PC-9 (cell line): ENCODE results near the gene ST7. TPM values are rescaled to one million over a fixed set of nuclear protein-coding genes. Genes with fewer than 3 reads are reported as not detected.

Experiments used
- BruUV-seq: library from RNA; stranded (reverse); fragments of 400-500 nt; replicated peaks from 2 replicates; lab custom pipeline; 2021; lab: Mats Ljungman, UMichigan
- CTCF ChIA-PET: fragments of 300-600 bp; sonication (Branson Sonifier 250); formaldehyde crosslinking; loops from one replicate; lab custom pipeline; 2022; ENCODE audit warnings: antibody characterized with exemption; lab: Charles Lee
- POLR2A ChIA-PET: fragments of 300-600 bp; sonication (Branson Sonifier 250); formaldehyde crosslinking; loops from one replicate; lab custom pipeline; 2022; ENCODE audit warnings: antibody characterized with exemption; ENCODE audit not compliant: unreplicated experiment; lab: Charles Lee
- DNase-seq, 2 experiments: peaks; one replicate each; pipeline versions ENCODE4 v3.0.0 to v3.0.0-alpha.2; 2015 to 2022; ENCODE audit warnings: mixed read lengths in 1 of 2
- H2AFZ ChIP-seq: fragments of 200-600 bp; sonication (generic); 2 replicates; pipeline ENCODE4 v1.8.1; 2017; ENCODE audit warnings: antibody characterized with exemption
- H3F3A ChIP-seq: fragments of 200-600 bp; sonication (generic); 2 replicates; pipeline ENCODE4 v1.8.1; 2017; ENCODE audit warnings: antibody characterized with exemption, mild to moderate bottlenecking, low read depth; ENCODE audit not compliant: insufficient read depth
- H3K27ac ChIP-seq: fragments of 200-600 bp; sonication (generic); 2 replicates; pipeline ENCODE4 v1.6.1; 2016; ENCODE audit warnings: mixed run types
- H3K27me3 ChIP-seq: fragments of 200-600 bp; sonication (generic); 2 replicates; pipeline ENCODE4 v1.6.1; 2016; ENCODE audit warnings: low read depth, mixed run types; ENCODE audit not compliant: insufficient read depth
- H3K36me3 ChIP-seq: fragments of 200-600 bp; sonication (generic); 2 replicates; pipeline ENCODE4 v1.6.1; 2016; ENCODE audit warnings: low read depth, mixed run types
- H3K4me1 ChIP-seq: fragments of 200-600 bp; sonication (generic); replicated peaks from 2 replicates; pipeline ENCODE4 v1.6.1; 2016; ENCODE audit warnings: mixed run types; ENCODE audit not compliant: insufficient read depth
- H3K4me2 ChIP-seq: fragments of 200-600 bp; sonication (generic); 2 replicates; pipeline ENCODE4 v1.6.1; 2017; ENCODE audit warnings: mixed run types
- H3K4me3 ChIP-seq: fragments of 200-600 bp; sonication (generic); 2 replicates; pipeline ENCODE4 v1.6.1; 2016; ENCODE audit warnings: mixed run types
- H3K79me2 ChIP-seq: fragments of 200-600 bp; sonication (generic); 2 replicates; pipeline ENCODE4 v1.6.1; 2017; ENCODE audit warnings: low read depth, mixed run types
- H3K9me2 ChIP-seq: fragments of 200-600 bp; sonication (generic); 2 replicates; pipeline ENCODE4 v1.8.1; 2017; ENCODE audit warnings: mild to moderate bottlenecking; ENCODE audit not compliant: insufficient read depth
- H3K9me3 ChIP-seq: fragments of 200-600 bp; sonication (generic); 2 replicates; pipeline ENCODE4 v1.8.1; 2016; ENCODE audit warnings: low read depth; ENCODE audit not compliant: insufficient read depth
- H4K20me1 ChIP-seq: fragments of 200-600 bp; sonication (generic); 2 replicates; pipeline ENCODE4 v1.8.1; 2017; ENCODE audit not compliant: insufficient read depth
- EZH2 ChIP-seq: fragments of 200-600 bp; sonication (generic); IDR thresholded peaks from 2 replicates; pipeline ENCODE4 v1.8.0; 2017; ENCODE audit warnings: antibody characterized with exemption, low read depth
- intact Hi-C: fragments of 100-400 bp; cut with micrococcal nuclease; formaldehyde crosslinking; loops from one replicate; pipeline ENCODE4 v1.10.0; 2022; ENCODE audit not compliant: unreplicated experiment
- total RNA-seq: library from RNA; stranded (reverse); gene quantifications from 2 replicates; pipeline ENCODE4 v1.2.3, GENCODE V29; 2021
- TF ChIP-seq, protein P1 (sequence below): fragments of 200-600 bp; sonication (generic); conservative IDR thresholded peaks from 2 replicates; pipeline ENCODE4 v1.6.1; 2017; ENCODE audit warnings: mixed run types, antibody characterized with exemption, mild to moderate bottlenecking, moderate library complexity

The ST7 gene
- total RNA-seq, 1 experiment from 2014 or later: 25.8 TPM

DNA sequence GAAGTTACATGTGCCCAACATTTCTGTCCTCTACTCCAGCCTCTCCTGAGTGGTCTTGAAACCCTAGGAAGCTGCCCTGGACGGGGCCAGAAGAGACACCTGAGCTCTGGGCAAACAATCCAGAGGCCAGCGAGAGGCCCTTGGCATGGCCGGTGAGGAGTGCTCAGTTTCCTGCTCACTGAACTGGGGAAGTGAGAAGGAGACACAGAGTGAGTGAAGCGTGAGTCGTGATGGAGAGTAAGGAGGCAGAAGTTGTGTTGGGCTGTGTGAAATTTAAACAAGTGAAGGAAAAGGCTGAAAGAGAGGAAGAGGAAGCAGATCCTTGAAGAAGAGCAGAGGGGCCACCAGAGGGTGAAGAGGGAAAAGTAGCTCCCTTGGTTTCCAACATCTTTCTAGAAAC lies 296.4 kb downstream of the ST7 start:
- Histone ChIP-seq H3K4me3 (no peak overlapping the region), H3K79me2 (no peaks in the 10 kb centered on the region), H4K20me1 (no peaks in the 10 kb centered on the region), H2AFZ (no peak overlapping the region), H3K4me1 (no peaks in the 10 kb centered on the region), H3K27ac (no peak overlapping the region), H3K27me3 (no peaks in the 10 kb centered on the region), H3F3A (no peaks in the 10 kb centered on the region), H3K9me3 (no peaks in the 10 kb centered on the region), H3K36me3 (no peaks in the 10 kb centered on the region), H3K9me2 (peaks cover 4% of the 10 kb centered on the region; the same call in 1 of the 2 replicates), H3K4me2 (no peak overlapping the region)
- intact Hi-C loops: no loop called here
- BruUV-seq: no TSS peak
- no peak for TF ChIP-seq EZH2
- TF ChIP-seq, protein P1, sequence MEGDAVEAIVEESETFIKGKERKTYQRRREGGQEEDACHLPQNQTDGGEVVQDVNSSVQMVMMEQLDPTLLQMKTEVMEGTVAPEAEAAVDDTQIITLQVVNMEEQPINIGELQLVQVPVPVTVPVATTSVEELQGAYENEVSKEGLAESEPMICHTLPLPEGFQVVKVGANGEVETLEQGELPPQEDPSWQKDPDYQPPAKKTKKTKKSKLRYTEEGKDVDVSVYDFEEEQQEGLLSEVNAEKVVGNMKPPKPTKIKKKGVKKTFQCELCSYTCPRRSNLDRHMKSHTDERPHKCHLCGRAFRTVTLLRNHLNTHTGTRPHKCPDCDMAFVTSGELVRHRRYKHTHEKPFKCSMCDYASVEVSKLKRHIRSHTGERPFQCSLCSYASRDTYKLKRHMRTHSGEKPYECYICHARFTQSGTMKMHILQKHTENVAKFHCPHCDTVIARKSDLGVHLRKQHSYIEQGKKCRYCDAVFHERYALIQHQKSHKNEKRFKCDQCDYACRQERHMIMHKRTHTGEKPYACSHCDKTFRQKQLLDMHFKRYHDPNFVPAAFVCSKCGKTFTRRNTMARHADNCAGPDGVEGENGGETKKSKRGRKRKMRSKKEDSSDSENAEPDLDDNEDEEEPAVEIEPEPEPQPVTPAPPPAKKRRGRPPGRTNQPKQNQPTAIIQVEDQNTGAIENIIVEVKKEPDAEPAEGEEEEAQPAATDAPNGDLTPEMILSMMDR: no peak
- POLR2A ChIA-PET: no interaction called here
- CTCF ChIA-PET: no interaction called here
- no peak for DNase-seq

DNA sequence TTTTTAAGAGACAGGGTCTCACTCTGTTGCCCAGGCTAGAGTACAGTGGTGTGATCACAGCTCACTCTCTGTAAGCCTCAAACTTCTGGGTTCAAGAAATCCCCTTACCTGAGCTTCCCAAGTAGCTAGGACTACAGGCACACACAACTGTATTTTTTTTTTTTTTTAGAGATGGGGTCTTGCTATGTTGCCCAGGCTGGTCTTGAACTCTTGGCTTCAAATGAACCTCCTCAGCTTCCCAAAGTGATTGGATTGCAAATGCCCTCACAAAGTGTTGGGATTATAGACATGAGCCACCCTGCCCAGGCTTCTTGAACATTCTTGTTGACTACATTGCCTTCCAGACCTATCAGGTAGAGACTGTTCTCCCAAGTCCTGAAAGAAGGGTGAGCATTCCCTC lies 296.9 kb downstream of the ST7 start:
- Histone ChIP-seq H2AFZ (no peak overlapping the region), H3K27me3 (no peaks in the 10 kb centered on the region), H3K27ac (no peak overlapping the region), H3K9me3 (no peaks in the 10 kb centered on the region), H3K4me2 (no peak overlapping the region), H3K4me3 (no peak overlapping the region), H3K79me2 (no peaks in the 10 kb centered on the region), H3F3A (no peaks in the 10 kb centered on the region), H3K4me1 (no peaks in the 10 kb centered on the region), H3K9me2 (peaks cover 4% of the 10 kb centered on the region; the same call in 1 of the 2 replicates), H4K20me1 (no peaks in the 10 kb centered on the region), H3K36me3 (no peaks in the 10 kb centered on the region)
- BruUV-seq: no TSS peak
- POLR2A ChIA-PET: no interaction called here
- CTCF ChIA-PET: no interaction called here
- TF ChIP-seq, protein P1: no peak
- no peak for TF ChIP-seq EZH2
- intact Hi-C loops: no loop called here
- DNase-seq: no peak

DNA sequence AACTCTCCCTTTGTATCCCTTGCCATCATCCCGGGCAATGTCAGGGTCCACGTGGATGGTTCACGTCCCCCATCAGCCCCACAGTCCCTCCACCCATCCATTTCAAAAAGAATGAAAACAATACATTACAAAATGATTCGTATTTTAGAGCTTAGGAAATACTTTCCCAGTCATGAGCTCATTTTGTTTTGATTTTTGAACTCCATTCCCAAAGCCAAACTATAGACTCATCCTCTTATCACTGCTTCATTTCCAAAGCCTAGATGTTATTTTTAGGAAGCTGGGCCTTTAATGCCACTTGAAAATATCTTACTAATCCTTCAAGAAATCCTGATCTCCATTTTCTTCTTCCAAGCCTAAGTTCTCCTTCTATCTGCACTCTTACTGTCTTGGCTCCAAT lies 297.5 kb downstream of the ST7 start:
- Histone ChIP-seq H3K9me3 (no peaks in the 10 kb centered on the region), H2AFZ (no peak overlapping the region), H3K4me1 (no peaks in the 10 kb centered on the region), H3K4me2 (no peak overlapping the region), H3K79me2 (no peaks in the 10 kb centered on the region), H4K20me1 (no peaks in the 10 kb centered on the region), H3K9me2 (peaks cover 4% of the 10 kb centered on the region; the same call in 1 of the 2 replicates), H3K27me3 (peaks cover under 1% of the 10 kb centered on the region; the same call in 1 of the 2 replicates), H3K27ac (no peak overlapping the region), H3F3A (no peaks in the 10 kb centered on the region), H3K36me3 (no peaks in the 10 kb centered on the region), H3K4me3 (no peak overlapping the region)
- ChIA-PET POLR2A (no interaction called here), CTCF (no interaction called here)
- no peak for TF ChIP-seq EZH2
- TF ChIP-seq, protein P1: no peak
- no TSS peak for BruUV-seq
- intact Hi-C loops: no loop called here
- DNase-seq: no peak
